NCI-H128 (cell line): ENCODE measurements around the gene CEP131.

Experiments used
- DNase-seq: peaks from one replicate; lab custom pipeline; 2025; ENCODE audit not compliant: unreplicated experiment; lab: John Stamatoyannopoulos, UW

CEP131 gene

DNA sequence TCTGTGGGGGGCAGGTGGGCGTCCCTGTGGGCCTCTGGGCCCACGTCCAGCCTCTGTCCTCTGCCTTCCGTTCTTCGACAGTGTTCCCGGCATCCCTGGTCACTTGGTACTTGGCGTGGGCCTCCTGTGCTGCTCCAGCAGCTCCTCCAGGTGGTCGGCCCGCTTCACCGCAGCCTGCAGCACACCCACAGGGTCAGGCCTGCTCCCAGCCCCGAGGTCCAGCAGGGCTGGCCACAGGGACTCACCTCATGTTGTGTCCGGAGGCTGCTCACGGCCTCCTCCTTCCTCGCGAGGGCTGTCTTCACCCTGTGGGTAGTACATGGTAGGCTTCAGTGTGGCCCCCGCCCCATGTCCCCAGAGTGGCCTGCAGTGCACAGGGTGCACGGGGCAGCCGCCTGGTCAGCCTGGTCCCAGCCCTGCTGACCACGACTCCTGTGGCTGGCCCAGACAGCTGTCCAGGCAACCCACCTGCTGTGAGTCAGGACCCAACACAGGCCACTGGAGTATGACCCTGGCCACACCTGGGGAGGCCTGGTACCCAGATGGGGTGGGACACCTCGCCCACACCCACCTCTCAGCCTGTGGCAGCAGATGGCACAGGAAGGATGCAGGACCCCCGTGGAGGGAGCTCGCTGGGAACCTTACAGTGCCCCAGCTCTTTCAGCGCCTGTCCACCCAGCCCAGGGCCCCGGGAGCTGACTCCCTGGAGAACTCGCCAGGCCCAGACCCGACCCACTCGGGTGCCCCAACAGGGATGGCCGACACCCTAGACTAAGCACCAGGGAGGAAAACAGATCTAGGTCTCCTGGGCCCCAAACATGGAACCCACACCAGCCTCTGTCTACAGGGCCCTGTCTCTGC lies 32.9 kb downstream of the CEP131 start:
- DNase-seq, result no peak

DNA sequence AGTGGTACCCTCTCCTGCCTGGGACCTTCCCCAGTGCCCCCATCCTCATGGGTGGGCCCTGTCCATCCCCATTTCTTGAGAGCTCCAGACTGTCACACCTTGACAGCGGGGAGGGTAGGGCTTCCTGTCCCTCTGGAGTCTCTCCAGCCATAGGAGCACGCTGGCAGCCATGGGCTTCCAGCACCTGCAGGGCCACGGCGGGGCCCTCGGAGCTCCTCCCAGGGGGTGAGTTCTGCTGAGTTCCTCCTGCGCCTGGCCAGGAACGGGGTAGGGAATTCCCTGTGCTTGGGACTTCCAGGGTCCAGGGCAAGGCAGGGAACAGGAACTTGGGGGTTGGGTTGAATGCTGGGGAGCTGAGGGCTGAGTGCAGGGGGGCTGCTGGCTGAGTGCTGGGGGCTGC lies 33.7 kb downstream of the CEP131 start:
- DNase-seq, result no peak

DNA sequence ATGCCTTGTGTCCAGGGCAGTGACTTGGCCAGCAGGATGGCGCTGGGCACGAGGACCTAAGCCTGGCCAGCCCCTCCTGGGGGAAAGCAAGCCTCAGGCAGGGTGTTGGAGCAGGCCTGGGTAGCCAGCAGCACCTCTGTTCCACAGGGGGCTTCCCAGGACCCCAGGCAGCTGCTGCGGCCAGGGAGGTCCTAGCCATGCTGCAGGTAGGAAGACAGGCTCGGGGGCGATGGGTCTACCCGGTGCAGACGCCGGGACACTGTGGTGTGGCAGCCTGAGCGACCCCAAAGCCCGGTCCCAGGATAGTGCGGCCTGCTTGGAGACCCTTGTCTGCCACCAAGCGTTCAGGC lies 34.3 kb downstream of the CEP131 start:
- no peak for DNase-seq

DNA sequence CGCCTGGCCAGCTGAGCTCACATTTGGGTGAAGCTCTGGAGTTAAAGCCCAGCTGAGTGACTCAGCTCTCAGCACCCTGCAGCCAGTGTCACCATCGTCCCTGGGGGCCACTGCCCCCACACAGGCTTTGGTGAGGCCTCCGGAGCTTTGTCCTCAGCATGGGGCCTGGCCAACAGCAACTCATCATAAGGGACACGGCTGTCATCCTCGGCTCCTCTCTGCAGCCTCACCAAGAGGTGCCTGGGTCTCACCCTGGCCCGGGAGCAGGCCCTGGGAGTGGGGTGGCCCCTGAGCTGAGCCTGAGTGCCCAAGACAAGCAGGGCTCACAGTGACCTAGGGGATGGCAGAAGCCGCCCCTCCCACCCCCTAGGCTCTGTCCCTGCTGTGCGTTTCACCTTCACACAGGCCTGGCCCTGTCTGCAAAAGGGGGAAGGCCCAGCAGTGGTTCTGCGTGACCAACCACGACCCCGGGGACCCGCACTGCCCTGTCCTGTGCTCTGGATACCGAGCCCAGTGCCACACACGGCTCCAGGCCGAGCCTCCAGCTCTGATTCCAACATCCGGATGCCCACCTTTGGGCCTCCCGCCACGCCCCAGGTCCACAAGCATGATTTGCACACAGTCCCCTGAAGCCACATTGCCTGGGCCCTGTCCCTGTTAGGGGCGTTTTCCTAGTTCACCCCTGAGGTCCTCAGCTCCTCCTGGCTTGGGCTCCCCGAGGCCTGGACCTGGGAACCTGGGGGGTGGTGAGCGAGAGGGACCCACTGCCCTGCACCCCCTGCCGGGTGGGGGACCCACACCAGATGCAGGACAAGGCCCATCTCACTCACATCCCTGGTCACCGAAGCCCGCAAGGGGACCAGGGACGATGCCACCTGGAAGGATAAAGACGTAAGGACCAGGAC lies 34.9 kb downstream of the CEP131 start:
- DNase-seq, result no peak

DNA sequence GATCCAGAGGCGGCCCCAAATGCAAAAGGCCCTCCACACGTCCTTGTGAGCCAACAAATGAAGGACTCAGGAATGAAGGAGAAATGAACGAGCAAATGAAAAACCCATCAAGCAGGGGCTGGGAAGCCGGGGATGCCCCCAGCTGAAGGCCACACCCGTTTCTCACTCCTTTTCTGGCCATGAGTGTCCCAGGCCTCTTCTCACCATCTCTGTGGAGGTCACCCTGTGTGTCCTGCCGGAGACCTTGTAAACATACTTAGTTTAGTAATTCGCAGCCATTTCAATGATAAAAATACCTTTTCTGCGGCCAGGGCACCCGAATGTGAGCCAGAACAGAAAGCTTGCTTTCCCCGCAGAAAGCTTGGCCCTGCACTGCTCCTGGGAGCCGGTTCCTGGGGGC lies 35.6 kb downstream of the CEP131 start:
- no peak for DNase-seq

DNA sequence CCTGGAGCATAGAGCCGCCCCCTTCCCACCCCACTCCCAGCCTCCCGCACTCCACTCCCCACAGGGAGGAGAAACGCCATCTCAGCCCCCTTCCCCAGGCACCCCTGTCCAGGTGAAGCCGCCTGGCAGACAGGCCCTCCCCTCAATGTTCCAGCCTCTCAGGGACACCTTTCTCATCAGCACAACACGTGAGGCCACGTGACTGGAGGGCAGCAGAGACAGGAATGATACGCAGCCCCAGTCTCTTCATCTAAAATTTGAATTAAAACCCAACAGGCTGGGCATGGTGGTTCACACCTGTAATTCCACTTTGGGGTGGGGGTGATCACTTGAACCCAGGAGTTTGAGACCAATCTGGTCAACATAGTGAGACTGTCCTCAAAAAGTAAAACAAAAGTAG lies 36.6 kb downstream of the CEP131 start:
- DNase-seq, result no peak

DNA sequence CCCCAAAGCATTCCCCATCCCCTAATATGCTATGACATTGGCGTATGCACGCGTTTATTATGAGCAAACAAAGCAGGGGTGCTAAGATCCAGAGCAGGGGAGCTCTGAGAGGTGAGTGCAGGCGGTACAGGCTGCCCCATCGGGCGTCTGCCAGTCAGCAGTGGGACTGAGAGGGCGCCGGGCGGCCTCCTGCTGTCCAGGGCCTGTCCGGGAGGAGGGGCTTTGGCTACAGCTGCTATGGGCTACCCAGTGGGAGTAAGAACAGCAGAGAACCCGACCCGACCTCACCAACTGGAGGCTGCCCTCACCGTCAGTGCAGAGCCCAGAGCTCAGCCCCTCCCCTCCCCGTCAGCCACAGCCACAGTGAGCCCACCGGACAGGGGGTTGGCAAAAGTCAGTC lies 38.2 kb downstream of the CEP131 start:
- DNase-seq, result no peak

DNA sequence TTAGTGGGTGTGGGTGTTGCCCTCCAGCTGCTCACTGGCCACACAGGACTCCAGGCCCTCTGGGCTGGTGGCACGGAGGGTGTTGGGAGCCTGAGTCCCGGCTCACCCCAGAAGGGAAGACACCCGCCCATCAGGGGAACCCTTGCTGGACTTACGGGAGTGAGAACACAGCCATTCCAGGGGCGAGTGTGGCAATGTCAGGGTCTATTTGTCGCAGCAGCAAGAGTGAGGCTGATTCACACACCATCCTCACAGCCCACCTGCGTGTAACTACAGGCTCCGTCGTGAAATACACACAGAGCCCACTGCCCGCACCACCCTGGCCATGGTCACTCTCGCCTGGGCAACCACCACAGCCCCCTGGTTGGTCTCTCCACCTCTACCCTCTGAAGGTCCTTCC lies 39.0 kb downstream of the CEP131 start:
- no peak for DNase-seq

DNA sequence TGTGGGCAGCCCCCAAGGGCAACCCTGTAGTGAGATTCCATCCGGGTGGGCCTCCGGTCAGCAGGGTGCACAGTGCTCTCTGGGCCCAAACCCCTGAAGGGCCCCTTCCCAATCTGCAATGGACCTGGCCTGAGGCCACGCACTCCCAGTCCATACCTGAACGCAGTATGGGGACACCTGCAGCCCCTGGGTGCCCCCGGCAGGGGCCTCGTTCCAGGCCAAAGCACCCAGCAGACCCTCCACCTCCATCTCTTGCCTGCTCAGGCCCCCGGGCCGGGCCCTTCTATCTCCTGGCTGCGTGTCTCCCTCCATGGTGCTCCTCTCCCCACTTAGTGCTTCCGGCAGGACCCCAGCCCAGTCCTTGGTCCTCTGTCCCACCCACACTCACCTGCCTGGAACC lies 39.4 kb downstream of the CEP131 start:
- DNase-seq, result no peak

DNA sequence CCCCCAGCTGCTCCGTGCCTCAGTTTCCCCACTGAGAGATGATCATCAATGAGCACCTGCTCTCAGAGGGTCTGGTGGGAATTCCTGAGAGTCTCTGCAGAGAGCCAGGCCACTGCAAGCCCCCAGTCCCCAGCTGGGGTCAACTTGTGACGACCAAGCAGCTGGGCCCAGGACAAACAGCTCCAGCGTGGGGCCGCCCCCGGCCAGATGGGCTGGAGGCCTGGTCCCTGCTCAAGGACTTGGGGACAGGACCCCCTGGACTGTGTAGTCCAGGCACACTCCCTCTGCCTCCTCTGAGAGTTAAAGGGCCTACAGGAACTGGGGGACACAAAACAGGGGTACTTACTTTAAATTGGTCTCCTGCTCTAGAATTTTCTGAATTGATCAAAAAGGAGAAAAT lies 40.2 kb downstream of the CEP131 start:
- DNase-seq, result no peak

DNA sequence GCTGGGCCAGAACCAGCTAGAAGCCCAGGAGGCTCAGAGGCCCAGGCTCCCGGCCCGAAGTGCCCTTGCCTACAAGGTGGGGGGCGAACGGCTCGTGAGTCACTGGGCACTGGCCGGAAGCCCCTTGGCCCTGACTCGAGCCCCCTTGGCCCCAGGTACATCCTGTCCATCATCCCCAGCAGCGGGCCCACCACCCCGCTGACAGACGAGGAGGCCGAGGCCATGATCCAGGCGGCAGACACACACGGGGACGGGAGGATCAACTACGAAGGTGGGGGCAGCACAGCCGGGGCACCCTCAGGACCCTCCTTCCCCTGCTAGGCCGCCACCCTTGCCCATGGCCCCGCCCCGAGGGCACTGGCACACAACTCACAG lies 41.0 kb downstream of the CEP131 start:
- DNase-seq, result no peak

DNA sequence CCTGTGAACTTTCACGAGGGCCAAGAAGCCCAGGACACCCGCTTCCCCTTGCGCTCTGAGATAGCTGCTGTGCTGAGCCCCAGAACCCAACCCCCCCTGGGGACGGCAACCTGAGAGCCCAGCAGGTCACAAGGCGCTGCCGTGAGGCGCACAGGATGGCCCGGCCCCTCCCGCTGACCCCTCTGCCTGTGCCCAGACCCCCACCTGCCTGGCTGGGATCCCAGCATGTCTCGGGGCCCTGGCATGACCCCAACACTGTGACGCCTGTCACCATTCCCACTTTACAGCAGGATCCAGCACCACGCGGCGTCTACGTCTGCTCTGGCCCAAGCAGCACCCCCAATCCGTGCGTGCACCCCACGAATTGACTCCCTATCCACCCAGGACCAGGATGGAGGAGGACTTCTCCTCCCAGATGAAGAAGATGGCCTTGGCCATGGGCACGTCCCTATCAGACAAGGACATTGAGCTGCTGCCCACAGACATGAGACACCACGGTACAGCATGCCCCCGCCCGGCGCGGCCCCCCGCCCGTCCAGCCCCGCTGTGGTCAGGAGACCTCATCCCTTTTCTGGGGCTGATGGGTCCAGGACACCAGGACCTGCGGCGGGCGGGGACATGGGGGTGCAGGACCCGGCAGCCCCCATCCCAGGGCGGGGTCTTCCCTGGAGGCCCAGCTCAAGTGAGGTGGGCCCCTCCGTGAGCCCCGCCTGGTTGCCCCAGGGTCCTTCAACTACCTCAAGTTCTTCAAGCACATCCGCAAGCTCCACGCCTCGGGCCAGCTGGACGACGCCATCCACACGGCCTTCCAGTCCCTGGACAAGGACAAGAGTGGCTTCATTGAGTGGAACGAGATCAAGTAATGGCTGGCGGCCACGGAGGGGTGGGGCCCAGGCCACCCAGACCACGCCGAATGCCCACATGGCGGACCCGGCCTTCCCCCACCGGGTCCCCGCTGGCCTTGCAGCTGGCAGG lies 41.6 kb downstream of the CEP131 start:
- no peak for DNase-seq

DNA sequence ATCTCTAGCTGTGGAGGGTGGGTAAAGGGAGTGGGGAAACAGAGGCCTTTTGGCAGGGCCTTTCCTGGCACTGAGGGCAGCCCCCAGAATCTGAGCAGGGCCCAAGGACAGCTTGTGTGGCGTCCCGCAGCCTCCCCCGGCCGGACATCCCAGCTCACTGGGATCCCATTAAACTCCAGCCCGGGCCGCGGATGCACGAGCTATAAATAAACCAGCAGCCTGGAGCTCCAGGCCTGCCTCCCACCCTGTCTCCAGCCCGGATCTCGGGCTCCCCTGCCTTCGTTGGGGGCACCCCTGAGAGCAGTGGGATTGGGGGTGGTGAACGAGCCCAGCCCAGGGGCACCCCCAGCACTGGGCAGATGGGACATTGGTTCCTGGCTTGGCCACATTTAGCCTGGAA lies 42.9 kb downstream of the CEP131 start:
- DNase-seq, result no peak

DNA sequence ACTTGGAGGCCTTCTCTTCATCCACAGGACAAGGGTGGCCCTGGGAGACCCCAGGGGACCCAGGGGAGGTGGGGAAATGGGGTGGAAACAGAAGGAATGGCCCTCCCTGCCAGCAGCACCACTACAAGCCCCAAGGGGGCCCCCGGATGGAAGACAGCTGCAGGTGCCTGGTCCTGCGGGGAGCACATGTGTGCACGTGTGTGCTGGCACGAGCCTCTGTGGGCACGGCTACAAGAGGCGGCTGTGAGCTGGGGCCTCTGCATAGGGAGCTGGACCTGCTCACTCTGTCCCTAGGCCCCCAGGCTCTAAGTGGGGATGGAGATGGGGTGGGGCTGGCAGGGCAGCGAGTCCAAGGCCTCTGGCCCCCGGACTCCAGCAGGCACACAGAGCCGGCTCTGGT lies 43.5 kb downstream of the CEP131 start:
- no peak for DNase-seq

DNA sequence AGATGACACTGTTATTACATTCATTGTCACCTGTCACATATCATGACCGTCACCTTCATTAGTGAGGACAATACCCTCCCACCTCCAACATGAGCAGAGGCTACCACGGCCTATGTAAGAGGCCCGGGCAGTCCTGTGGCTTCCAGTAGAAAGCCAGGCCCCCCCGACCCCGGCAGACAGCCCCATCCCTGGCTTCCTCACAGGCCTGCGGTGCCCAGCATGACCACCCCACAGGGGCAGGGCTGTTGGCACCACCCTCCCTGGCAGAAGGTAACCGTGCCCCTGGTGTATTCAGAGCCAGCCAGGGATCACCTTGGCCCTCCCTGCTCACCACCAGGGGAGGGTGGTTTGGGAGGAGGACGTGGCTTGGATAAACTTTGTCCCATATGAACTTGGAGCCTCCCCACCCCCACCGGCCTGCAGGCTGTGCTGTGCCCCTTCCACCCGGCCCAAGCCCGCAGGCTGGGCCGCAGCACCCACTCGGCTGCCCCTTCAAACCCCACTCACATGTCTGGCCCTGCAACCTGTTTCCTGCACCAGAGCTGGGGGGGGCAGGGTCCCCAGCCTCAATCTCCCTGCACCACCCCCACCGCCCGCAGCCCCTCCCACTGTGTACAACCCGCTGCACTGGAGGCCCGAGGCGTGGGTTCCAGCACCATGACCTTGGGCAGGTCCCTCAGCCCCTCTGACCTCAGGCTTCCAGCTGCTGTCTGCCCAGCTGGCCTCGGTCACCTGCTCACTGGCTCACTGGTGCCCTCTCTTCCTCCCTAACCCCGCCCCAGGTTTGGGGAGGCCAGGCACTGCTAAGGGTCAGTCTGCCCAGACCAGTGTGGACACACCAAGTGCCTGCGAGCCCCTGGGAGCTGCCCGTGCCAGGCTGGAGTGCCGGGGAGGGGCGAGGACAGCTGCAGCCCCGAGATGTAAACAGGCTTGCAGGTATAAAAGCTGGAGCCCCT lies 44.4 kb downstream of the CEP131 start:
- no peak for DNase-seq

DNA sequence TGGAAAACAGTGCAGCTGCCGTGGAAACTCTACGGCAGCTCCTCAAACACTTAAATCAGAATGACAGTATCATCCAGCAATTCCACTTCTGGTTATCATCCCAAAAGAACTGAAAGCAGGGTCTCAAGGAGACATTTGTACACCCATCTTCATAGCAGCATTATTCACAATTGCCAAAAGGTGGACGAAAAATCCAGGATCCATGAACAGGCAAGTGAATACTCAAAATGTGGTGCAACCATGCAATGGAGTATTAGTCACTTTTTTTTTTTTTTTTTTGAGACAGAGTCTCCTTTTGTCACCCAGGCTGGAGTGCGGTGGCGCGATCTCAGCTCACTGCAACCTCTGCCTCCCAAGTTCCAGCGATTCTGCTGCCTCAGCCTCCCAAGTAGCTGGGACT lies 46.1 kb downstream of the CEP131 start:
- no peak for DNase-seq

DNA sequence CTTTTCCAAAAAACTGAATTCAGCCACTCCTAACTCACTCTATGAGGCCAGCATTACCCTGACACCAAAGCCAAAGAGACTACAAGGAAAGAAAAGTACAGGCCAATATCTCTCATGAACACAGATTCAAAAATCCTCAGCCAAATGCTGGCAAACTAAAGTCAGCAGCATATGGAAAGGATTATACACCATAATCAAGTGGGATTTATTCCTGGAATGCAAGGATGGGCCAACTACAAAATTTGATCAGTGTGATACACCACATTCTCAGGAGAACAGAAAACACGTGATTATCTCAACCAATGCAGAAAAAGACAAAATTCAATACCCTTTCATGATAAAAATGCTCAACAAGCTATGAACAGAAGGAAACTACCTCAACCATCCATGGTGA lies 49.0 kb downstream of the CEP131 start:
- DNase-seq, result no peak

DNA sequence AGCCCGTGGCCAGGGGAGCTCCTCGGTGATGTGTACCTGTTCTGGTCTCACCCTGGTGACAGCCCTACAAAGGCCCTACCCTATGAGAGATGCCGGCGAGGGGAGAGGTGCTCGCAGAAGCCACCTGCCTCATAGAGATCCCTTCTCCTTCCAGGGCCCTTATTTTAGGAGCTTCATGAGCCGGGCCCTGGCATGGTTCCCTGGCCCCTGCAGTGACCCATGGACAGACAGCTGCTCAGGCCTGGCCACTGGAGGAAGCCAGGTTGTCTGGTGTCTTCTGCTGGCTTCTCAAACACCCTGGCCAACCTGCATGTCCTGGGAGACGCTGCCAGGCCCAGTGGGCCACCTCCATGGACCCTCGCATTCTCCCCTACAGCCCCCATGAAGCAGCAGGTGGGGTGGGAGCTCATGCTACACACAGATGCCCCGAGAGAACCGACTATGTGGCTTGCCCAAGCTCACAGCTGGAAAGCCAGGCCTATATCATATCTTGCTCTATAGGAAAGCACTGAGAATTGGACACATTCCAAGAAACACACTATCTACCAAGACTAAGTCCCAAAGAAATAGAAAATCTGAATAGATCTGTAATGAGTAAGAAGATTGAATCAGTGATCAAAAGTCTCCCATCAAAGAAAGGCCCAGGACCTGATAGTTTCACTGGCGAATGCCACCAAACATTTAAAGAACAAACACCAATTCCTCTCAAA lies 49.6 kb downstream of the CEP131 start:
- DNase-seq, result no peak

DNA sequence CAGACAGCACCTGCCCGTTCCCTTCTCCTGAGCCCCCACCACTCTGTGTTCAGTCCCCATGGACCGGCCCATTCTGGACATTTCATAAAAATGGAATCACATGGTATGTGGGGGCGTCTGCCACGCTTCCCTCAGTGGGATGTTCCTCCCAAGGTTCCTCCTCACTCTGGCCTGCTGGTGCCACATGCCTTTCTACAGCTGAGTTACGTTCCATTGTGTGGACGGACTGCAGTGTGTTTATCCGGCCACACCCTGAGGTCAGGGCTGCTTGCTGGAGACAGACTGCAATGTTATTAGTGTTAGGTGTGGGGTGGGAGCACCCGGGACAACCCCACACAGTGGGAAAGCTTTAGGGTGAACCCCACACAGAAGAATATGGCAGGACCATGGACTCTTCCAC lies 50.8 kb downstream of the CEP131 start:
- DNase-seq, result no peak
